ENCODE data around the gene RNPEPL1.

Gene RNPEPL1

GRCh38 chr2:240522406-240522805 is 45.9 kb upstream of the RNPEPL1 start:
- in situ Hi-C loops (cut with HindIII; ENCODE audit: low sequenced_read_pairs), result no loop called here
- no peak overlapping the region for H3K4me3 ChIP-seq (ENCODE audit: low read depth, low read length)
- no peak for DNase-seq (ENCODE audit: low read depth)
- TF ChIP-seq, protein P1, sequence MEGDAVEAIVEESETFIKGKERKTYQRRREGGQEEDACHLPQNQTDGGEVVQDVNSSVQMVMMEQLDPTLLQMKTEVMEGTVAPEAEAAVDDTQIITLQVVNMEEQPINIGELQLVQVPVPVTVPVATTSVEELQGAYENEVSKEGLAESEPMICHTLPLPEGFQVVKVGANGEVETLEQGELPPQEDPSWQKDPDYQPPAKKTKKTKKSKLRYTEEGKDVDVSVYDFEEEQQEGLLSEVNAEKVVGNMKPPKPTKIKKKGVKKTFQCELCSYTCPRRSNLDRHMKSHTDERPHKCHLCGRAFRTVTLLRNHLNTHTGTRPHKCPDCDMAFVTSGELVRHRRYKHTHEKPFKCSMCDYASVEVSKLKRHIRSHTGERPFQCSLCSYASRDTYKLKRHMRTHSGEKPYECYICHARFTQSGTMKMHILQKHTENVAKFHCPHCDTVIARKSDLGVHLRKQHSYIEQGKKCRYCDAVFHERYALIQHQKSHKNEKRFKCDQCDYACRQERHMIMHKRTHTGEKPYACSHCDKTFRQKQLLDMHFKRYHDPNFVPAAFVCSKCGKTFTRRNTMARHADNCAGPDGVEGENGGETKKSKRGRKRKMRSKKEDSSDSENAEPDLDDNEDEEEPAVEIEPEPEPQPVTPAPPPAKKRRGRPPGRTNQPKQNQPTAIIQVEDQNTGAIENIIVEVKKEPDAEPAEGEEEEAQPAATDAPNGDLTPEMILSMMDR (IDR thresholded peaks at IDR 0.05; ENCODE audit: low read depth, low read length, missing control alignments), result no peak

GRCh38 chr2:240523451-240524281 is 44.6 kb upstream of the RNPEPL1 start:
- H3K4me3 ChIP-seq (ENCODE audit: low read depth, low read length), result no peak overlapping the region
- no peak for DNase-seq (ENCODE audit: low read depth)
- TF ChIP-seq, protein P1 (IDR thresholded peaks at IDR 0.05; ENCODE audit: low read depth, low read length, missing control alignments), result no peak
- in situ Hi-C loops (cut with HindIII; ENCODE audit: low sequenced_read_pairs), result no loop called here

DNA sequence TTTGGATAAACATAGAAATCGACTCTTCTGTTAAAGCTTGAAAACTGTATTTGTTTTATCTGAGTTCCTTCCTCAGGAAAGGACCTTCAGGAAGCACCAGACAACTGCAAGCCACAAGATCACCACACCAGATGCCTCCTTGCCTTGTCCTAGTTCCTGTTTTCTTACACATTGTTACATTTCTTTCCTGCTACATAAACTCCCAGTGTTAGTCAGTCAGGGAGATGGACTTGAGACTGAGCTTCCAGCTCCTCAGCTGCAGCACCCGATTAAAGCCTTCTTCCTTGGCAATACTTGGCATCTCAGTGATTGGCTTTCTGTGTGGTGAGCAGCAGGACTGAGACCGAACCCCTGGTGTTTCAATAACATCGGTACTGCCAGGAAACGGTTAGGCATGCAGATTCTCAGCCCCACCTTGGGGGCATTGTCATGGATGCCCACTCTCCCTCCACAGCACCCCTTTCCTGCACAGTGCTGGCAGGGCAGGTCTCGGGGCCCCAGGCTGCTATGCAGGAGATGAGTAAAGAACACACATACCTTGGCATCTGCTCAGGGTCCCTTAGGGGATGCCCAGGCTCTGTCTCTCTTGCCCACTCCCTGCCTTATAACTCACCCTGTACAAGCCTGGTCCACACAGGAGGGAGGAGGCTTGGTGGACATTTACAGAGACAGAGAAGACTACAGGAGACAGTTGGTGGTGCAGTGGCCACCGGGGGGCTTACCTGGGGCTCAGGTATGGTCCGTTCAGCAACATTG is 43.1 kb upstream of the RNPEPL1 start:
- TF ChIP-seq, protein P1 (IDR thresholded peaks at IDR 0.05; ENCODE audit: low read depth, low read length, missing control alignments), result no peak
- no peak for DNase-seq (ENCODE audit: low read depth)
- in situ Hi-C loops (cut with HindIII; ENCODE audit: low sequenced_read_pairs), result no loop called here
- H3K4me3 ChIP-seq (ENCODE audit: low read depth, low read length), result no peak overlapping the region

GRCh38 chr2:240525802-240526201 is 42.5 kb upstream of the RNPEPL1 start:
- DNase-seq (ENCODE audit: low read depth), result no peak
- H3K4me3 ChIP-seq (ENCODE audit: low read depth, low read length), result no peak overlapping the region
- in situ Hi-C loops (cut with HindIII; ENCODE audit: low sequenced_read_pairs), result no loop called here
- TF ChIP-seq, protein P1 (IDR thresholded peaks at IDR 0.05; ENCODE audit: low read depth, low read length, missing control alignments), result no peak

DNA sequence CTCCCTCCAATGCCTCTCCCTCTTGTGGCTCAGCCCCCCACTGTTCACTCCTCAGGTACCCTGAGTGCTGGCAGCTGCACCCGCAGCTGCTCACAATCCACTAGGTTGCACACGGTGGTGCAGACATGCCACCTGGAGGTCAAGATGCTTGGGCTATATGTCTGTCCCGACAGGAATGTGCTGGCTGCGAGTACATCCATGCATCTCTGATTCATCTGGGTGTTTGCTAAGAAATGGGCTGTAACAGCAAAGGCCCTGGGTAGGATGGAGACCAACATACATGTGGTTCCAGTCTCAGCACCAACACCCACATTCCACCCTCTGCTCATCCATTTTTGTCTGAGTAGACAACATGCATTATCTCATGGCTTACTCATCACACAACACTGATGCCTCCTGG is 41.8 kb upstream of the RNPEPL1 start:
- in situ Hi-C loops (cut with HindIII; ENCODE audit: low sequenced_read_pairs), result no loop called here
- TF ChIP-seq, protein P1 (IDR thresholded peaks at IDR 0.05; ENCODE audit: low read depth, low read length, missing control alignments), result no peak
- H3K4me3 ChIP-seq (ENCODE audit: low read depth, low read length), result no peak overlapping the region

GRCh38 chr2:240527153-240527750 is 41.0 kb upstream of the RNPEPL1 start:
- H3K4me3 ChIP-seq (ENCODE audit: low read depth, low read length), result no peak overlapping the region
- DNase-seq (ENCODE audit: low read depth), result no peak
- TF ChIP-seq, protein P1 (IDR thresholded peaks at IDR 0.05; ENCODE audit: low read depth, low read length, missing control alignments), result no peak
- in situ Hi-C loops (cut with HindIII; ENCODE audit: low sequenced_read_pairs), result no loop called here

More for the DNA sequence above, 41.8 kb upstream of the RNPEPL1 start:
- DNase-seq (ENCODE audit: low read depth), result no peak
